Measurements from ENCODE around the gene FAM222A. TPM values are rescaled to one million over a fixed set of nuclear protein-coding genes. Genes with fewer than 3 reads are reported as not detected.

The FAM222A gene
- total RNA-seq, 1 donor, result 0.54 TPM

DNA sequence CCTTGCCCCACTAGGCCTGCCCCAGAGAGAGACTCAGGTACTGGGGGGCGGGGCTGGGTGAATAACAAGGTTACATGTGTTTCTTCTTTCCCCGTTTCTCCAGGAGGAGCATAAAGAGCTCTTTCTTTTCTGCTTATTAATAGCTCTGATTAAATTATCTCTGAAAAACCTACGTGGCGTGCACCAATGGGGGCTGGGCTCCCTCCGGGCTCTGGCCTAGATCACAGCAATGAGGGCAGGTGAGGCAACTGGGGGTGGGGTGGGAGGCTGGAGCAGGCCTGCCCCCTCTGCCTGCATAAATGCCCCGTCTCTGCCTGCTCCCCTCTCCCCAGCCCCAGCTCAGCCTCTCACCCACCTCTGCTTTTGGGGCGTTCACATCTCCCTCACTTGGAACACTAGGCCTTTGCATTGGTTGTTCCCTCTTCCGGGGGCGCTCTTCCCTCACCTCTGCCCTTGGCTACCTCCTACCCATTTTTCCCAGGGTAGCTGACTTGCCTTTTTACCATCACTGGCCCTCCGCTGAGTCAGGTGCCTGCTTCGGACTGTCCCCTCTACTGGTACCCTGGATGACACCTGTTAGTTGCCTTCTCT, 4.1 kb upstream of the FAM222A start:
- no peak overlapping the region for H3K4me3 ChIP-seq (ENCODE audit: low read depth, low read length)
- DNase-seq (ENCODE audit: low read depth), result no peak
- TF ChIP-seq CTCF (IDR thresholded peaks at IDR 0.05; ENCODE audit: insufficient read depth, low read length), result no peak

GRCh38 chr12:109710205-109710746, 3.3 kb upstream of the FAM222A start:
- DNase-seq (ENCODE audit: low read depth), result no peak
- H3K4me3 ChIP-seq (ENCODE audit: low read depth, low read length), result no peak overlapping the region
- no peak for TF ChIP-seq CTCF (IDR thresholded peaks at IDR 0.05; ENCODE audit: insufficient read depth, low read length)

DNA sequence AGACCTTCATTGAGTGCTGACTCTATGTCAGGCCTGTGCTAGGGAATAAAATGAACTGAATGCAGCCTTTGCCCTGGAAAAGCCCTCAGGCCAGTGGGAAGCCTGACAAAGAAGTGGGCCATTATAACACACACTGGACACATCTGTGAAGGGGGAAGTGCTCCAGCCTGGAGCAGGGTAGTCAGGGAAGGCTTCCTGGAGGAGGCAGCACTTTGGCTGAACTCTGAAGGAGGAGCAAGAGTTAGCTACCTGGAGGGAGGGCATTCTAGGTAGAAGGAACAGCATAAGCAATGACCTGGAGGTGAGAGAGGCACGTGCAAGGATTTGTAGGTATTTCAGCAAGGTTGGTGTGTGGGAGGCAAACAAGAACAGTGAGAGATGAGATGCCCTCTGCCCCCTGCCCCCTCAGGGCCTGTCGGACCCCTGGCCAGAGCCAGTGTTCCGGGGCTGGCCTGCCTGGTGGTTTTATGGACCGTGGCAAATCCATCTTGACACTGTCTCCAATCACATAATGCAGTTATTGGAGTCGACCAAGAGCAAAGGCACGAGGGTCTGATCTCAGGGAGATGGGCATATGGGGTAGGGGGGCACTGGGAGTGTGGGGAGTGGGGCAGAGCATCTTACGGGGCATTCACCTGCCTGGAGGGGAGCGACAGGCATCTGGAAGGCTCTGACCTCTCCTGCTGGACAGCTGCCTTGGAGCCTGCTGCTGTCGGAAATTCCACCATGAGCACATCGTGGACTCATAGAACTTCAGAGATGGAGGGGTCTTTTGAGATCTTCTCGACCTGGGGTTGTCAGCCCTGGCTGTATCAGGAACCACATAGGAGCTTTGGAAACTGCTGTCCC, 2.7 kb upstream of the FAM222A start:
- no peak for TF ChIP-seq CTCF (IDR thresholded peaks at IDR 0.05; ENCODE audit: insufficient read depth, low read length)
- H3K4me3 ChIP-seq (ENCODE audit: low read depth, low read length), result no peak overlapping the region
- DNase-seq (ENCODE audit: low read depth), result peak; percentile 25

GRCh38 chr12:109711596-109712461, 1.8 kb upstream of the FAM222A start:
- DNase-seq (ENCODE audit: low read depth), result no peak
- H3K4me3 ChIP-seq (ENCODE audit: low read depth, low read length), result no peak overlapping the region
- no peak for TF ChIP-seq CTCF (IDR thresholded peaks at IDR 0.05; ENCODE audit: insufficient read depth, low read length)

DNA sequence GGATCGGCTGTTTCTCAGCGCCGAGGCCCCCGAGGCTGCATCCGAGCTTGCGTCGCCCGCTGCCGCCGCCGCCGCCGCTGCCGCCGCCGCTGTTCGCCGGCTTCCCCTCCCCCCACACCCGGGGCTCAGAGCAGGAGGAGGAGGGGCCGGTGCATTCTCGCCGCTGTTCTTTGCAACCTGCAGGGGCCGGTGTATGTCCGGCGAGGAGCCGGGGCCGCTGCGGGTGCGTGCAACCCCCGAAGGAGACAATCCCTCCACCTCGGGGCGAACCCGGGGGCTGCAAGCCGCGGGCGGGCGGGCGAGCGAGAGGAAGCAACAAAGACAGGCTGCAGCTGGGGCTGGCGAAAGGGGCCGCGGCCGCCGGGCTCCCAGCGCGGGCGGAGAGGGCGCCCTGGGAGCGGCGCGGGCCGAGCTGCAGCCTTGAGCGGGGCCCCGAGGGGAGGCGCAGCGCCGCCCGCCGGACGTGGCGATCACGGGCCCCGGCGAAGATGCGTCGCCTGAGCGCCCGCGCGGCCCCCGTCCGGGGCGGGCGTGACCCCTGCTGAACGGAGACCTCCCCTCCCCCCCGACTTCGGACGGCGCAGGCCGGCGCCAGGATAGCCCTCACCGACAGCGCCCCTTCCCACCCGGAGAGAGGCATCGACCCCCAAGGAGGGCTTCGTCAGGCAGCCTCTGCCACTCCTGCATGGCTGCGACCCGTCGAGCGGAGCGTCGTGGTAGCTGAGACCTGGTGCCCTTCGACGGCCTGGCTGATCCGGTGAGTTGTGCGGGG, 702 bp downstream of the FAM222A start:
- H3K4me3 ChIP-seq (ENCODE audit: low read depth, low read length), result peak overlapping the region; percentile 64
- peak; percentile 14 for DNase-seq (ENCODE audit: low read depth)
- no peak for TF ChIP-seq CTCF (IDR thresholded peaks at IDR 0.05; ENCODE audit: insufficient read depth, low read length)

DNA sequence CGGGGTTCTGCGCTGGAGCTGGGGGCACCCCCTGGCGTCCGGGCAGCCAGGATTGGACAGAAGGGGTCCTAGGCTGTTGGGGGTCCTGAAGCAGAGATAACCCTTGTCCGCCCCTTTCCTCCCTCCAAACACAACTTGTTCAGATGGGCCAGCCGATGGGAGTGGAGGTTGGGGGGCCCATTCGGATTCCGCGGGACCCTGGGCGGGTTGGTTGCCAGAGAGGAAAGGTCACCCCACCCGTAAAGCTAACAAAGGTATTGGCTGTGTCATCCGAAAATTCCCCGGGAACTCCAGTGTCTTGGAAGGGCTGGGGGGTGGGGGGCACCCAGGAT, 1.3 kb downstream of the FAM222A start:
- no peak for DNase-seq (ENCODE audit: low read depth)
- TF ChIP-seq CTCF (IDR thresholded peaks at IDR 0.05; ENCODE audit: insufficient read depth, low read length), result no peak
- no peak overlapping the region for H3K4me3 ChIP-seq (ENCODE audit: low read depth, low read length)

Data from fibroblast of the aortic adventitia (primary cell).